Activated CD8-positive, alpha-beta T cell treated with anti-CD3 and anti-CD28 coated beads, Interleukin-2, amount 10 ng/mL, durations not matched to agents 7 days and 5 days (primary cell): ENCODE data around the gene ERC2. TPM values are rescaled to one million over a fixed set of nuclear protein-coding genes. Genes with fewer than 3 reads are reported as not detected.

Experiments
- ATAC-seq: fragments of 150-1000 bp; cut with Tn5 transposase; one replicate; pipeline ENCODE4 v1.10.0; 2021; ENCODE audit warnings: moderate library complexity
- CTCF ChIA-PET: fragments of 350-600 bp; sonication (Branson Sonifier 250); formaldehyde crosslinking; loops from one replicate; lab custom pipeline; 2021; ENCODE audit warnings: antibody characterized with exemption; lab: Charles Lee
- POLR2A ChIA-PET: fragments of 350-600 bp; sonication (Branson Sonifier 250); formaldehyde crosslinking; loops from one replicate; lab custom pipeline; 2021; ENCODE audit warnings: antibody characterized with exemption; lab: Charles Lee
- DNase-seq: peaks from one replicate; pipeline ENCODE4 v3.0.0-alpha.2; 2020
- H3K27ac Mint-ChIP-seq: one replicate; pipeline ENCODE4 v1.8.0; 2021; ENCODE audit warnings: mild to moderate bottlenecking, mixed read lengths
- H3K27me3 Mint-ChIP-seq: one replicate; pipeline ENCODE4 v1.8.0; 2021; ENCODE audit warnings: low read depth, mixed read lengths
- H3K36me3 Mint-ChIP-seq: one replicate; pipeline ENCODE4 v1.8.0; 2021; ENCODE audit warnings: low read depth, mixed read lengths
- H3K4me1 Mint-ChIP-seq: one replicate; pipeline ENCODE4 v1.8.0; 2021; ENCODE audit warnings: low read depth, mixed read lengths
- H3K4me3 Mint-ChIP-seq: one replicate; pipeline ENCODE4 v1.8.0; 2021; ENCODE audit warnings: mild to moderate bottlenecking, mixed read lengths
- H3K9me3 Mint-ChIP-seq: one replicate; pipeline ENCODE4 v1.8.0; 2022; ENCODE audit warnings: mixed read lengths; ENCODE audit not compliant: insufficient read depth
- total RNA-seq, 2 experiments: library from RNA; stranded (reverse); gene quantifications; one replicate each; pipeline ENCODE4 v1.2.3, GENCODE V29; 2021

Gene ERC2
- total RNA-seq, 2 experiments from 2014 or later = not detected

- Mint-ChIP-seq H3K4me3 (no peak overlapping the region), H3K27me3 (no peaks in the 10 kb centered on the region), H3K9me3 (no peaks in the 10 kb centered on the region), H3K27ac (no peak overlapping the region), H3K36me3 (no peaks in the 10 kb centered on the region), H3K4me1 (no peaks in the 10 kb centered on the region)
- ATAC-seq = no peak
- no peak for DNase-seq
- ChIA-PET CTCF (no interaction called here), POLR2A (no interaction called here)
Measured at GRCh38 chr3:56145410-56145809, 322.9 kb downstream of the ERC2 start.

- no peak for ATAC-seq
- Mint-ChIP-seq H3K27me3 (no peaks in the 10 kb centered on the region), H3K36me3 (no peaks in the 10 kb centered on the region), H3K4me1 (no peaks in the 10 kb centered on the region), H3K9me3 (no peaks in the 10 kb centered on the region), H3K4me3 (no peak overlapping the region), H3K27ac (no peak overlapping the region)
- CTCF ChIA-PET = no interaction called here
- POLR2A ChIA-PET = no interaction called here
- no peak for DNase-seq
Measured at GRCh38 chr3:56144805-56145204, 323.5 kb downstream of the ERC2 start.

- Mint-ChIP-seq H3K9me3 (no peaks in the 10 kb centered on the region), H3K27me3 (no peaks in the 10 kb centered on the region), H3K27ac (no peak overlapping the region), H3K4me1 (no peaks in the 10 kb centered on the region), H3K36me3 (no peaks in the 10 kb centered on the region), H3K4me3 (no peak overlapping the region)
- ChIA-PET CTCF (no interaction called here), POLR2A (no interaction called here)
- ATAC-seq (no peak), DNase-seq (no peak)
Measured at GRCh38 chr3:56137415-56137814, 330.9 kb downstream of the ERC2 start.

GRCh38 chr3:56136514-56136913 is 331.8 kb downstream of the ERC2 start:
- H3K4me1 Mint-ChIP-seq = no peaks in the 10 kb centered on the region
- H3K27ac Mint-ChIP-seq = no peak overlapping the region
- H3K27me3 Mint-ChIP-seq = no peaks in the 10 kb centered on the region
- DNase-seq = no peak
- ChIA-PET CTCF (no interaction called here), POLR2A (no interaction called here)
- H3K9me3 Mint-ChIP-seq = no peaks in the 10 kb centered on the region
- H3K4me3 Mint-ChIP-seq = no peak overlapping the region
- no peaks in the 10 kb centered on the region for H3K36me3 Mint-ChIP-seq
- ATAC-seq = no peak

GRCh38 chr3:56135941-56136340 is 332.3 kb downstream of the ERC2 start:
- H3K4me3 Mint-ChIP-seq = no peak overlapping the region
- no peaks in the 10 kb centered on the region for H3K4me1 Mint-ChIP-seq
- H3K27me3 Mint-ChIP-seq = no peaks in the 10 kb centered on the region
- no peaks in the 10 kb centered on the region for H3K36me3 Mint-ChIP-seq
- no peak for DNase-seq
- ATAC-seq = no peak
- POLR2A ChIA-PET = no interaction called here
- CTCF ChIA-PET = no interaction called here
- no peaks in the 10 kb centered on the region for H3K9me3 Mint-ChIP-seq
- H3K27ac Mint-ChIP-seq = no peak overlapping the region

- H3K9me3 Mint-ChIP-seq = no peaks in the 10 kb centered on the region
- ATAC-seq = no peak
- no peak for DNase-seq
- POLR2A ChIA-PET = interaction anchor here (0.7 kb wide), 1 partner anchor 16 kb away, joined by 6 read pairs; no protein-coding TSS in a partner anchor
- peaks cover 5% of the 10 kb centered on the region for H3K27me3 Mint-ChIP-seq
- no peaks in the 10 kb centered on the region for H3K4me1 Mint-ChIP-seq
- no peak overlapping the region for H3K27ac Mint-ChIP-seq
- CTCF ChIA-PET = no interaction called here
- no peaks in the 10 kb centered on the region for H3K36me3 Mint-ChIP-seq
- no peak overlapping the region for H3K4me3 Mint-ChIP-seq
Measured at GRCh38 chr3:56133423-56133822, 334.8 kb downstream of the ERC2 start.

- no peak overlapping the region for H3K4me3 Mint-ChIP-seq
- ATAC-seq = no peak
- H3K36me3 Mint-ChIP-seq = no peaks in the 10 kb centered on the region
- H3K27me3 Mint-ChIP-seq = peaks cover 5% of the 10 kb centered on the region
- CTCF ChIA-PET = no interaction called here
- no peaks in the 10 kb centered on the region for H3K9me3 Mint-ChIP-seq
- POLR2A ChIA-PET = no interaction called here
- H3K27ac Mint-ChIP-seq = no peak overlapping the region
- DNase-seq = no peak
- no peaks in the 10 kb centered on the region for H3K4me1 Mint-ChIP-seq
Measured at GRCh38 chr3:56132762-56133161, 335.5 kb downstream of the ERC2 start.

GRCh38 chr3:56131974-56132590 is 336.2 kb downstream of the ERC2 start:
- H3K4me3 Mint-ChIP-seq = no peak overlapping the region
- H3K27me3 Mint-ChIP-seq = peaks cover 5% of the 10 kb centered on the region
- no peaks in the 10 kb centered on the region for H3K36me3 Mint-ChIP-seq
- CTCF ChIA-PET = no interaction called here
- POLR2A ChIA-PET = no interaction called here
- H3K4me1 Mint-ChIP-seq = no peaks in the 10 kb centered on the region
- DNase-seq (no peak), ATAC-seq (no peak)
- no peaks in the 10 kb centered on the region for H3K9me3 Mint-ChIP-seq
- H3K27ac Mint-ChIP-seq = no peak overlapping the region

- Mint-ChIP-seq H3K4me3 (no peak overlapping the region), H3K36me3 (no peaks in the 10 kb centered on the region), H3K9me3 (no peaks in the 10 kb centered on the region), H3K4me1 (no peaks in the 10 kb centered on the region), H3K27ac (no peak overlapping the region), H3K27me3 (peaks cover 5% of the 10 kb centered on the region)
- ATAC-seq = no peak
- no peak for DNase-seq
- CTCF ChIA-PET = no interaction called here
- POLR2A ChIA-PET = no interaction called here
Measured at GRCh38 chr3:56130036-56130435, 338.2 kb downstream of the ERC2 start.

GRCh38 chr3:56126632-56127031 is 341.6 kb downstream of the ERC2 start:
- CTCF ChIA-PET = no interaction called here
- Mint-ChIP-seq H3K4me1 (no peaks in the 10 kb centered on the region), H3K27ac (no peak overlapping the region), H3K36me3 (no peaks in the 10 kb centered on the region), H3K4me3 (no peak overlapping the region), H3K27me3 (peaks cover 5% of the 10 kb centered on the region), H3K9me3 (no peaks in the 10 kb centered on the region)
- ATAC-seq (no peak), DNase-seq (no peak)
- POLR2A ChIA-PET = no interaction called here

- no peaks in the 10 kb centered on the region for H3K4me1 Mint-ChIP-seq
- CTCF ChIA-PET = no interaction called here
- H3K27ac Mint-ChIP-seq = no peak overlapping the region
- POLR2A ChIA-PET = no interaction called here
- H3K9me3 Mint-ChIP-seq = no peaks in the 10 kb centered on the region
- H3K4me3 Mint-ChIP-seq = no peak overlapping the region
- H3K36me3 Mint-ChIP-seq = no peaks in the 10 kb centered on the region
- no peak for ATAC-seq
- no peak for DNase-seq
- H3K27me3 Mint-ChIP-seq = peaks cover 5% of the 10 kb centered on the region
Measured at GRCh38 chr3:56125358-56126005, 342.8 kb downstream of the ERC2 start.

- Mint-ChIP-seq H3K27me3 (peaks cover 2% of the 10 kb centered on the region), H3K9me3 (no peaks in the 10 kb centered on the region), H3K4me3 (no peak overlapping the region), H3K27ac (no peak overlapping the region), H3K36me3 (no peaks in the 10 kb centered on the region), H3K4me1 (no peaks in the 10 kb centered on the region)
- DNase-seq (no peak), ATAC-seq (no peak)
- ChIA-PET CTCF (no interaction called here), POLR2A (no interaction called here)
Measured at GRCh38 chr3:56124546-56124945, 343.7 kb downstream of the ERC2 start.

- no peaks in the 10 kb centered on the region for H3K36me3 Mint-ChIP-seq
- no peaks in the 10 kb centered on the region for H3K4me1 Mint-ChIP-seq
- H3K27ac Mint-ChIP-seq = no peak overlapping the region
- no peak for ATAC-seq
- H3K9me3 Mint-ChIP-seq = no peaks in the 10 kb centered on the region
- H3K4me3 Mint-ChIP-seq = no peak overlapping the region
- H3K27me3 Mint-ChIP-seq = no peaks in the 10 kb centered on the region
- DNase-seq = no peak
- POLR2A ChIA-PET = no interaction called here
- CTCF ChIA-PET = no interaction called here
Measured at GRCh38 chr3:56123487-56123886, 344.8 kb downstream of the ERC2 start.
